WTC11 (cell line): Measurements from ENCODE around the gene SMAP1. TPM values are rescaled to one million over a fixed set of nuclear protein-coding genes. Genes with fewer than 3 reads are reported as not detected.

Source experiments
- ATAC-seq: fragments of 200-7000 bp; cut with Tn5 transposase; 2 replicates; pipeline ENCODE4 v1.10.0; 2021; ENCODE audit warnings: mild to moderate bottlenecking, moderate library complexity
- CTCF ChIA-PET: fragments of 300-600 bp; sonication (Branson Sonifier 250); formaldehyde crosslinking; loops from one replicate; lab custom pipeline; 2021; ENCODE audit warnings: antibody characterized with exemption; lab: Charles Lee
- POLR2A ChIA-PET: fragments of 350-600 bp; sonication (Branson Sonifier 250); formaldehyde crosslinking; loops from one replicate; lab custom pipeline; 2021; ENCODE audit warnings: antibody characterized with exemption; lab: Charles Lee
- DNase-seq: peaks from one replicate; pipeline ENCODE4 v3.0.0; 2021; ENCODE audit warnings: low spot score
- H3K27ac Mint-ChIP-seq: 2 replicates; pipeline ENCODE4 v1.8.0; 2021; ENCODE audit warnings: mixed read lengths
- H3K27me3 Mint-ChIP-seq: 2 replicates; pipeline ENCODE4 v1.8.0; 2021; ENCODE audit warnings: low read depth, mild to moderate bottlenecking, moderate library complexity, mixed read lengths
- H3K36me3 Mint-ChIP-seq: 2 replicates; pipeline ENCODE4 v1.8.0; 2021; ENCODE audit warnings: mixed read lengths
- H3K4me1 Mint-ChIP-seq: 2 replicates; pipeline ENCODE4 v1.8.0; 2022; ENCODE audit warnings: mixed read lengths
- H3K4me3 Mint-ChIP-seq: 2 replicates; pipeline ENCODE4 v1.8.0; 2021; ENCODE audit warnings: mild to moderate bottlenecking, moderate library complexity, mixed read lengths
- H3K9me3 Mint-ChIP-seq: 2 replicates; pipeline ENCODE4 v1.8.0; 2021; ENCODE audit warnings: mixed read lengths
- ATF1 ChIP-seq: sonication (generic); formaldehyde crosslinking; IDR thresholded peaks from 2 replicates; pipeline ENCODE4 v1.8.1; 2023; ENCODE audit warnings: mild to moderate bottlenecking, moderate library complexity, missing genetic modification reagents
- ATF2 ChIP-seq: sonication (generic); formaldehyde crosslinking; IDR thresholded peaks from 2 replicates; pipeline ENCODE4 v1.8.1; 2022; ENCODE audit warnings: low read depth, missing genetic modification reagents, borderline replicate concordance
- ATF3 ChIP-seq: sonication (generic); formaldehyde crosslinking; conservative IDR thresholded peaks from 2 replicates; pipeline ENCODE4 v1.8.1; 2022; ENCODE audit warnings: mild to moderate bottlenecking, missing genetic modification reagents
- CBFB ChIP-seq: sonication (generic); formaldehyde crosslinking; IDR thresholded peaks from 2 replicates; pipeline ENCODE4 v1.8.1; 2022; ENCODE audit warnings: mild to moderate bottlenecking, low read depth, missing genetic modification reagents
- CTCF ChIP-seq: fragments of 200-600 bp; IDR thresholded peaks from 2 replicates; pipeline ENCODE4 v1.8.0; 2022; ENCODE audit warnings: antibody characterized with exemption
- FOXJ3 ChIP-seq: sonication (generic); formaldehyde crosslinking; IDR thresholded peaks from 2 replicates; pipeline ENCODE4 v1.9.0; 2021; ENCODE audit warnings: missing genetic modification reagents, mild to moderate bottlenecking, borderline replicate concordance
- HMGA2 ChIP-seq: fragments of 250-450 bp; sonication (Bioruptor Pico); IDR thresholded peaks from 2 replicates; pipeline ENCODE4 v1.4.0; 2021; ENCODE audit warnings: mild to moderate bottlenecking, moderate library complexity
- HMGXB4 ChIP-seq: sonication (generic); formaldehyde crosslinking; IDR thresholded peaks from 2 replicates; pipeline ENCODE4 v1.8.1; 2023; ENCODE audit warnings: mild to moderate bottlenecking, moderate library complexity, missing genetic modification reagents
- NFATC4 ChIP-seq: fragments of 250-450 bp; sonication (Bioruptor Pico); IDR thresholded peaks from 2 replicates; pipeline ENCODE4 v1.9.0; 2021; ENCODE audit warnings: mild to moderate bottlenecking
- NR3C1 ChIP-seq: sonication (generic); formaldehyde crosslinking; conservative IDR thresholded peaks from 2 replicates; pipeline ENCODE4 v1.8.1; 2023; ENCODE audit warnings: low read depth, mild to moderate bottlenecking, missing genetic modification reagents
- SMAD3 ChIP-seq: sonication (generic); formaldehyde crosslinking; IDR thresholded peaks from 2 replicates; pipeline ENCODE4 v1.8.0; 2022; ENCODE audit warnings: missing genetic modification reagents, mild to moderate bottlenecking, borderline replicate concordance
- STAT6 ChIP-seq: sonication (generic); formaldehyde crosslinking; conservative IDR thresholded peaks from 2 replicates; pipeline ENCODE4 v1.8.1; 2023; ENCODE audit warnings: mild to moderate bottlenecking, low read depth, missing genetic modification reagents, moderate library complexity
- ZMAT4 ChIP-seq: fragments of 250-450 bp; sonication (Bioruptor Pico); IDR thresholded peaks from 2 replicates; pipeline ENCODE4 v1.9.0; 2021; ENCODE audit warnings: mild to moderate bottlenecking
- ZNF232 ChIP-seq: sonication (generic); formaldehyde crosslinking; IDR thresholded peaks from 2 replicates; pipeline ENCODE4 v1.8.0; 2022; ENCODE audit warnings: mild to moderate bottlenecking, missing genetic modification reagents
- ZNF416 ChIP-seq: fragments of 250-450 bp; sonication (Bioruptor Pico); IDR thresholded peaks from 2 replicates; pipeline ENCODE4 v1.9.0; 2021; ENCODE audit warnings: mild to moderate bottlenecking, inconsistent platforms
- ZNF425 ChIP-seq: fragments of 250-450 bp; sonication (Bioruptor Pico); conservative IDR thresholded peaks from 2 replicates; pipeline ENCODE4 v1.9.0; 2021; ENCODE audit warnings: mild to moderate bottlenecking
- ZNF671 ChIP-seq: fragments of 250-450 bp; sonication (Bioruptor Pico); IDR thresholded peaks from 2 replicates; pipeline ENCODE4 v1.8.0; 2021; ENCODE audit warnings: mild to moderate bottlenecking
- total RNA-seq: library from RNA; stranded (reverse); gene quantifications from 3 replicates; pipeline ENCODE4 v1.2.3, GENCODE V29; 2021

SMAP1 gene
- total RNA-seq, 1 experiment from 2014 or later, result 29.0 TPM

- TF ChIP-seq CTCF (no peak), NFATC4 (CRISPR knock-in tag) (no peak), ATF1 (CRISPR knock-in tag) (no peak)
These were observed 5.4 kb downstream of the SMAP1 start (continued) for GRCh38 chr6:70673054-70673453.

GRCh38 chr6:70673601-70674000 lies 5.9 kb downstream of the SMAP1 start:
- Mint-ChIP-seq H3K4me3 (no peak overlapping the region), H3K36me3 (no peaks in the 10 kb centered on the region), H3K4me1 (peaks cover 37% of the 10 kb centered on the region), H3K27me3 (no peaks in the 10 kb centered on the region), H3K9me3 (peaks cover 6% of the 10 kb centered on the region), H3K27ac (no peak overlapping the region)
- TF ChIP-seq ATF3 (no peak), ZMAT4 (CRISPR knock-in tag) (no peak)
- ChIA-PET POLR2A (no interaction called here), CTCF (interaction anchor here (2.2 kb wide), 1 partner anchor 13 kb away, joined by 16 read pairs; no protein-coding TSS in a partner anchor)
- DNase-seq (no peak), ATAC-seq (peak; percentile 62)

GRCh38 chr6:70675822-70676221 lies 8.1 kb downstream of the SMAP1 start:
- no peak overlapping the region for H3K4me3 Mint-ChIP-seq
- ATAC-seq, result no peak
- peaks cover 7% of the 10 kb centered on the region for H3K9me3 Mint-ChIP-seq
- no peak for TF ChIP-seq CBFB (CRISPR knock-in tag)
- no peak for TF ChIP-seq ZNF232 (CRISPR knock-in tag)
- TF ChIP-seq ZNF416 (CRISPR knock-in tag), result no peak
- no peak for TF ChIP-seq STAT6 (CRISPR knock-in tag)
- no peak for TF ChIP-seq NR3C1
- TF ChIP-seq HMGA2 (CRISPR knock-in tag), result no peak
- no peak for TF ChIP-seq HMGXB4 (CRISPR knock-in tag)
- TF ChIP-seq ZNF425 (CRISPR knock-in tag), result no peak
- TF ChIP-seq ZNF671 (CRISPR knock-in tag), result no peak
- TF ChIP-seq SMAD3, result no peak
- no peak for TF ChIP-seq ATF2 (CRISPR knock-in tag)
- no peak for TF ChIP-seq FOXJ3 (CRISPR knock-in tag)
- CTCF ChIA-PET, result no interaction called here
- DNase-seq, result no peak
- peaks cover 20% of the 10 kb centered on the region for H3K4me1 Mint-ChIP-seq
- H3K27ac Mint-ChIP-seq, result no peak overlapping the region
- no peaks in the 10 kb centered on the region for H3K27me3 Mint-ChIP-seq
- no peaks in the 10 kb centered on the region for H3K36me3 Mint-ChIP-seq
- POLR2A ChIA-PET, result no interaction called here
